ENCODE data around the gene FNBP1L.

Gene FNBP1L

DNA sequence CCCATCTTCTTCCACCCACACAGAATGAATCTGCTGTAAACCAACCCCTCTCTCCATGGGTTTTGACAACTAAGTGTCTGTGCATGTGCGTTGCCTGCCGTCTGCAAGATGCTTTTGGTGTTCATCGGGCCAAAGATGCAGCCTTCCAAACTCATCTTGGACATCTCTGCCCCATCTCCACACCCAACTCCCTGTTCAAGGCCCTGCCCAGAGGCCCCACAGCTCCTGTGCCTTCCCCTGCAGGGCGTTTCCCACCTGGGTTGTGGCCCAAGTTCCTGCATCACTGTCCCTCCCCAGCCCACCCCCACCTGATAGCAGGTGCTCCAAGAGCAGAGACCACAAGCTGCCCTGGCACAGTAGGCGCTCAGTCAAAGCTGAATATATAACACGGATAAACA, 130.5 kb downstream of the FNBP1L start:
- no peak for DNase-seq
- H3K27ac ChIP-seq (ENCODE audit: low read length, poor library complexity, severe bottlenecking): no peak overlapping the region
- no peak overlapping the region for H3K18ac ChIP-seq (ENCODE audit: low read depth in 1 of 2, low read length in 2 of 2)
- no peak overlapping the region for H3K4me3 ChIP-seq (ENCODE audit: insufficient read depth in 1 of 2, low read depth in 1 of 2, low read length in 2 of 2)
- H2BK5ac ChIP-seq (ENCODE audit: low read depth, low read length, poor library complexity, severe bottlenecking): no peak overlapping the region
- WGBS: 95% methylated on average over 6 of the region's 6 CpGs
- no peak overlapping the region for H4K8ac ChIP-seq (ENCODE audit: low read length)
- H3K4ac ChIP-seq (ENCODE audit: low read depth in 1 of 2, low read length in 2 of 2): no peak overlapping the region
- H3K4me1 ChIP-seq (ENCODE audit: control insufficient read depth, insufficient read depth, low read depth, low read length): peaks cover 32% of the 10 kb centered on the region
- H3K36me3 ChIP-seq (ENCODE audit: control insufficient read depth in 1 of 2, insufficient read depth in 2 of 2, low read depth in 1 of 2, low read length in 2 of 2): peaks cover 62 to 94% of the 10 kb centered on the region in 2 experiments
- H3K27me3 ChIP-seq (ENCODE audit: control insufficient read depth in 1 of 2, insufficient read depth in 1 of 2, low read length in 2 of 2): no peaks in the 10 kb centered on the region
- H2AFZ ChIP-seq (ENCODE audit: low read depth, low read length): no peak overlapping the region
- H3K9ac ChIP-seq (ENCODE audit: low read length): no peak overlapping the region
- H3K14ac ChIP-seq (ENCODE audit: low read length in 2 of 2): no peak overlapping the region
- no peak overlapping the region for H2BK120ac ChIP-seq (ENCODE audit: low read depth, low read length)
- H2BK12ac ChIP-seq (ENCODE audit: low read length in 2 of 2): no peak overlapping the region
- H4K91ac ChIP-seq (ENCODE audit: low read length): no peak overlapping the region
- peaks cover 45% of the 10 kb centered on the region for H3K79me1 ChIP-seq (replicated peaks; ENCODE audit: low read length, poor library complexity, severe bottlenecking)
- H3K9me3 ChIP-seq (ENCODE audit: control insufficient read depth, low read length): no peaks in the 10 kb centered on the region
- no peak overlapping the region for H3K4me2 ChIP-seq (ENCODE audit: low read length, poor library complexity, severe bottlenecking)
- no peak overlapping the region for H3K23ac ChIP-seq (ENCODE audit: low read length in 2 of 2)
- no peak overlapping the region for H2AK5ac ChIP-seq (ENCODE audit: low read length, severe bottlenecking)
- H2BK15ac ChIP-seq (ENCODE audit: low read depth, poor library complexity, severe bottlenecking): no peak overlapping the region

- no peak overlapping the region for H2BK5ac ChIP-seq (ENCODE audit: low read depth, low read length, poor library complexity, severe bottlenecking)
- H3K79me1 ChIP-seq (replicated peaks; ENCODE audit: low read length, poor library complexity, severe bottlenecking): peaks cover 48% of the 10 kb centered on the region
- peak overlapping the region; percentile 76 for H4K91ac ChIP-seq (ENCODE audit: low read length)
- H4K8ac ChIP-seq (ENCODE audit: low read length): peak overlapping the region; percentile 76
- H3K9me3 ChIP-seq (ENCODE audit: control insufficient read depth, low read length): no peaks in the 10 kb centered on the region
- no peak overlapping the region for H2AFZ ChIP-seq (ENCODE audit: low read depth, low read length)
- no peak overlapping the region for H3K4me2 ChIP-seq (ENCODE audit: low read length, poor library complexity, severe bottlenecking)
- H2BK120ac ChIP-seq (ENCODE audit: low read depth, low read length): no peak overlapping the region
- 90% methylated on average over 11 of the region's 11 CpGs for WGBS
- H3K4me3 ChIP-seq (ENCODE audit: insufficient read depth in 1 of 2, low read depth in 1 of 2, low read length in 2 of 2): no peak overlapping the region
- H3K9ac ChIP-seq (ENCODE audit: low read length): peak overlapping the region; percentile 64
- H3K27me3 ChIP-seq (ENCODE audit: control insufficient read depth in 1 of 2, insufficient read depth in 1 of 2, low read length in 2 of 2): no peaks in the 10 kb centered on the region
- peaks cover 32% of the 10 kb centered on the region for H3K4me1 ChIP-seq (ENCODE audit: control insufficient read depth, insufficient read depth, low read depth, low read length)
- H3K4ac ChIP-seq (ENCODE audit: low read depth in 1 of 2, low read length in 2 of 2): peak overlapping the region; percentile 24 to 57
- H2BK15ac ChIP-seq (ENCODE audit: low read depth, poor library complexity, severe bottlenecking): peak overlapping the region; percentile 89
- H3K23ac ChIP-seq (ENCODE audit: low read length in 2 of 2): no peak overlapping the region
- peak overlapping the region in 1 of 2 experiments; percentile 59 for H3K14ac ChIP-seq (ENCODE audit: low read length in 2 of 2)
- DNase-seq: no peak
- peak overlapping the region; percentile 70 for H3K27ac ChIP-seq (ENCODE audit: low read length, poor library complexity, severe bottlenecking)
- peaks cover 67 to 96% of the 10 kb centered on the region in 2 experiments for H3K36me3 ChIP-seq (ENCODE audit: control insufficient read depth in 1 of 2, insufficient read depth in 2 of 2, low read depth in 1 of 2, low read length in 2 of 2)
- peak overlapping the region; percentile 30 for H2AK5ac ChIP-seq (ENCODE audit: low read length, severe bottlenecking)
- H3K18ac ChIP-seq (ENCODE audit: low read depth in 1 of 2, low read length in 2 of 2): peak overlapping the region; percentile 42 to 74
- peak overlapping the region; percentile 11 to 56 for H2BK12ac ChIP-seq (ENCODE audit: low read length in 2 of 2)
These were observed 131.2 kb downstream of the FNBP1L start for GRCh38 chr1:93578911-93579825.

DNA sequence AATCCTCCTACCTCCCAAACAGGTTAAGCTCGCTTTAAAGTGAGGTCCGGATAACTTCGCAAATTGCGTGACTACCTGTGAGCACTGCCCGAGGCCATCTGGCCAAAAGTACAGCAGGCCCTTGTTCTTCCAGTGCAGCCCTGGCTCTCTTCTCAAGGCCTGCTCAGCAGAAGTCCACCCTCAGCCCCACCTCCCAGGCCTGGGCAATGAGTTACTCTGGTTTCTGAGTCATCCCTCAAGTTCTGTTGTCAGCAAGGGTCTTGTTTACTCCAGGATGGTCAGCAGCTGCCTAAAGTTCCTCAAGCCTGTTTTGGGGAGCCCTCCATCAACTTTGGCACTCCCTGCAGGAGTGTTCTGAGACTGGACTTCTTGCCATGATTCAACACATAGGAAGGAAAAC, 132.0 kb downstream of the FNBP1L start:
- no peak overlapping the region for H3K23ac ChIP-seq (ENCODE audit: low read length in 2 of 2)
- peak overlapping the region; percentile 64 for H3K9ac ChIP-seq (ENCODE audit: low read length)
- peak overlapping the region; percentile 76 for H4K91ac ChIP-seq (ENCODE audit: low read length)
- peak overlapping the region; percentile 70 for H3K27ac ChIP-seq (ENCODE audit: low read length, poor library complexity, severe bottlenecking)
- no peak overlapping the region for H3K4me2 ChIP-seq (ENCODE audit: low read length, poor library complexity, severe bottlenecking)
- H3K4me1 ChIP-seq (ENCODE audit: control insufficient read depth, insufficient read depth, low read depth, low read length): peaks cover 34% of the 10 kb centered on the region
- H3K36me3 ChIP-seq (ENCODE audit: control insufficient read depth in 1 of 2, insufficient read depth in 2 of 2, low read depth in 1 of 2, low read length in 2 of 2): peaks cover 65 to 89% of the 10 kb centered on the region in 2 experiments
- H2BK12ac ChIP-seq (ENCODE audit: low read length in 2 of 2): peak overlapping the region in 1 of 2 experiments; percentile 11
- H3K4me3 ChIP-seq (ENCODE audit: insufficient read depth in 1 of 2, low read depth in 1 of 2, low read length in 2 of 2): no peak overlapping the region
- 53% methylated on average over 5 of the region's 5 CpGs for WGBS
- no peaks in the 10 kb centered on the region for H3K27me3 ChIP-seq (ENCODE audit: control insufficient read depth in 1 of 2, insufficient read depth in 1 of 2, low read length in 2 of 2)
- H2BK120ac ChIP-seq (ENCODE audit: low read depth, low read length): no peak overlapping the region
- no peak overlapping the region for H2AFZ ChIP-seq (ENCODE audit: low read depth, low read length)
- peak overlapping the region; percentile 27 for H2AK5ac ChIP-seq (ENCODE audit: low read length, severe bottlenecking)
- H2BK15ac ChIP-seq (ENCODE audit: low read depth, poor library complexity, severe bottlenecking): no peak overlapping the region
- peaks cover 48% of the 10 kb centered on the region for H3K79me1 ChIP-seq (replicated peaks; ENCODE audit: low read length, poor library complexity, severe bottlenecking)
- peak overlapping the region in 1 of 2 experiments; percentile 59 for H3K14ac ChIP-seq (ENCODE audit: low read length in 2 of 2)
- no peaks in the 10 kb centered on the region for H3K9me3 ChIP-seq (ENCODE audit: control insufficient read depth, low read length)
- no peak overlapping the region for H2BK5ac ChIP-seq (ENCODE audit: low read depth, low read length, poor library complexity, severe bottlenecking)
- peak; percentile 90 for DNase-seq
- H4K8ac ChIP-seq (ENCODE audit: low read length): peak overlapping the region; percentile 76
- H3K18ac ChIP-seq (ENCODE audit: low read depth in 1 of 2, low read length in 2 of 2): peak overlapping the region; percentile 22 to 49
- H3K4ac ChIP-seq (ENCODE audit: low read depth in 1 of 2, low read length in 2 of 2): peak overlapping the region in 1 of 2 experiments; percentile 57
